ENCODE measurements around the gene SMURF2.
"Not testable (repeated sequence)": the region's sequence is repeated elsewhere in the genome, so short reads cannot be mapped to it uniquely, and the experiment has no call there.

Gene SMURF2

GRCh38 chr17:64630309-64631223 lies 31.5 kb downstream of the SMURF2 start:
- no peak for DNase-seq (ENCODE audit: low spot score)

- no peak for DNase-seq (ENCODE audit: low spot score)
Observed at GRCh38 chr17:64628641-64629040, 33.5 kb downstream of the SMURF2 start.

- DNase-seq (ENCODE audit: low spot score) = no peak
Observed at GRCh38 chr17:64627797-64628196, 34.3 kb downstream of the SMURF2 start.

DNA sequence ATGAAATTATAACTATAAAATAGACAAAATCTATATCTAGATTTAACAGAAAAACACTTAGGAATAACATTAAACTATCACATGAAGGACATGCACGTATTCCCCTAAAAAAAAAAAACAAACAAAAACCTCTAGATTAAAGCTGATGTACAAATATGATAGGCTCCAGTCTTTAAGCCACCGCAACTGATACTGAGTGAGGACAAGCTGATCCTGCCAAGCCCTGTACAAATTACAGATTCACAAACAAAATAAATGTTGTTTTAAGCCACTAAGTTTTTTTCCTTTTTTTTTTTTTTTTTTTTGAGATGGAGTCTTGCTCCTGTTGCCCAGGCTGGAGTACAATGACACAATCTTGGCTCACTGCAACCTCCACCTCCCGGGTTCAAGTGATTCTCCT lies 35.3 kb downstream of the SMURF2 start:
- no peak for DNase-seq (ENCODE audit: low spot score)

DNA sequence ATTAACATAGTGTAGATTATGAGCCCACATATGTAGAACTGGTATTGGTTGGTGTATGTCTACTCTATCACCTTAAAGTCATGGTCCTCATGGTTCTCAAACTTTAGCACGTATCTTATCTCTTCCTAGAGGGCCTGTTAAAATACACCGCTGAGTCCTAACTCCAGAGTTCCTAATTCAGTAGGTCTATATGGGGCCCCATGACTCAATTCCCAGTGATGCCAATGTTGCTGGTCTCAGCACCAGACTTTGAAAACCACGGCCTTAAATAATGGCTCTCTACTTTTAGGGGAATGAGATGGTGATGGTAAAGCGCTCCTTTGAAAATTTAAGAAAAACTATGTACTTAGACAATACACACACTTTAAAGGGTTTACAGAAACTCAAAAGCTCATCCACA lies 36.6 kb downstream of the SMURF2 start:
- DNase-seq (ENCODE audit: low spot score) = no peak

- no peak for DNase-seq (ENCODE audit: low spot score)
Observed at GRCh38 chr17:64622931-64623654, 39.0 kb downstream of the SMURF2 start.

DNA sequence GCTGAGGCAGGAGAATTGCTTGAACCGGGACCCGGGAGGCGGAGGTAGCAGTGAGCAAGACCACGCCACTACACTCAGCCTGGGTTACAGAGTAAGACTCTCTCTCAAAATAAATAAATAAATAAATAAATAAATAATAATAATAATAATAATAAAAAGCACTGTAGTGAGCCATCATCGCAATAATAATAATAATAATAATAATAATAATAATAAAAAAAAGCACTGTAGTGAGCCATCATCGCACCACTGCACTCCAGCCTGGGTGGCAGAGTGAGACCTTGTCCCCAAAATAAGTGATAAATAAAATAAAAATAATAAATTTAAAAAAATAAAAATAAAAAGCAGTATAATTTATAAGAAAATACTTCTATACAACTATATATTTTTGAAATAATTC lies 40.3 kb downstream of the SMURF2 start:
- no peak for DNase-seq (ENCODE audit: low spot score)

DNA sequence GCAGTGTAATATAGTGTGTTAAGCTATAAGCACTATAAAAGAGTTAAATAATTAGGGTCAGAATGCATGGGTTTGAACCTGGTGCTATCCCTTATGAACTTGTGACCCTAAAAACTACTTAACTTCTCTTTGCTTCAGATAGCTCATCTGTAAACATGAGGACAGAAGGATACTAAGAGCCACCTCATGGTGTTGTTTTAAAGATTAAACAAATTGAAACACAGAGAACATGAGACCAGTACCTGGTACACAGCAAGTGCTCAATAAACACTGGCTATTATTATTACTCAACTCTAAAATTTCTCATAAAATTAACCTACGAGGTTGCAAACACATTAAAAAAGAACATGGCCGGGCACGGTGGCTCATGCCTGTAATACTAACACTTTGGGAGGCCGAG lies 43.3 kb downstream of the SMURF2 start:
- no peak for DNase-seq (ENCODE audit: low spot score)

DNA sequence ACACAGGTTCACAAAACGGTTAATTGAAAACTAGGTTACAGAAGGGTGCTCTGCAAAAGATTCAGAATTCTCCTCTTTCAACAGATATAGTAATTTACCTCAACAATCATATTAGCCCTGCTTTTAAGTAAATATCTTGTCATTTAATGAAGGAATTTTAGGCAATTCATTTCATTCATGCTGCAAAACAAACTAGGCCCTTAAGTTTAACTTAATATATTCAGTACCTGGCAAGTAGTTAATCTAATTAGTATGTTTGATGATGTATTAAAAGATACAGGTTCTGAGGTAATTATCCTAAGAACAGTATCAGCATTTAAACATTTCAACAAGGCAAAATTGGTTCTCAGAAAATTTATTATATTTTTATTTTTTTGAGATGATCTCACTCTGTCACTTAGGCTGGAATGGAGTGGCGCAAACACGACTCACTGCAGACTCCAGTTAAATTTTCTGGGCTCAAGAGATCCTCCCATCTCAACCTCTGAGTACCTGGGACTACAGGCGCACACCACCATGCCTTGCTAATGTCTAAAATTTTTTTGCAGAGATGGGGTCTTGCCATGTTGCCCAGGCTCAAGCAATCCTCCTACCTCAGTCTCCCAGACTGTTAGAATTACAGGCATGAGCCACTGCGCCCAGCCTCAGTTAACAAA lies 44.9 kb downstream of the SMURF2 start:
- no peak for DNase-seq (ENCODE audit: low spot score)

DNA sequence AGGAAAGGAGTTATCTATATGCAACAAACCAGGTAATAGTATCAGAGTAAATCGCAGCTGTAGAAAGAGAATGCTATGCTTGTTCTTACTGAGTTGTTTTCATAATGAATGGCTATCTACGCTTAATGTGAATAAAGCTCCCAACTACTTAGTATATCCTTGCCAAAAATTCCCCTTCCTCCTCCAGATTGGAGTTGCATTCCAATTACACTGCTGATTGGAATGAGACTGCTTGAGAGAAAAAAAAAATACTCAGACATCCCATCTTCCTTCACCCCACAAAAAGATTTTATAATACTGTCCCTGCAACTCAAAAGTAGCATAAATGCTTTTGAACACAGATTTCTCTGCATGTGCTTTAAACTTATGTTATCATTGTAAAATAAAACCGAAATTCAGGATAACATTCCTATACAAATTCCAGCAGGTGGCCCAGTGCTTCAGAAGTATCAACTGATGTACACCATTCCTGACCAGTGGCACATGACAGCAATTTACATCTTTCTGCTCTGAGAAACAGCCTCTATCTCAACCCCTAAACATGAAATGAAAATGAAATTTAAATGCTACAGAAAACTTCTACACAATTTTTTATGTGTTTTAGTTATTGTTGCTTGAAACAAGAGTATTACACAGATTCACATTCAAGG lies 47.0 kb downstream of the SMURF2 start:
- no peak for DNase-seq (ENCODE audit: low spot score)

DNA sequence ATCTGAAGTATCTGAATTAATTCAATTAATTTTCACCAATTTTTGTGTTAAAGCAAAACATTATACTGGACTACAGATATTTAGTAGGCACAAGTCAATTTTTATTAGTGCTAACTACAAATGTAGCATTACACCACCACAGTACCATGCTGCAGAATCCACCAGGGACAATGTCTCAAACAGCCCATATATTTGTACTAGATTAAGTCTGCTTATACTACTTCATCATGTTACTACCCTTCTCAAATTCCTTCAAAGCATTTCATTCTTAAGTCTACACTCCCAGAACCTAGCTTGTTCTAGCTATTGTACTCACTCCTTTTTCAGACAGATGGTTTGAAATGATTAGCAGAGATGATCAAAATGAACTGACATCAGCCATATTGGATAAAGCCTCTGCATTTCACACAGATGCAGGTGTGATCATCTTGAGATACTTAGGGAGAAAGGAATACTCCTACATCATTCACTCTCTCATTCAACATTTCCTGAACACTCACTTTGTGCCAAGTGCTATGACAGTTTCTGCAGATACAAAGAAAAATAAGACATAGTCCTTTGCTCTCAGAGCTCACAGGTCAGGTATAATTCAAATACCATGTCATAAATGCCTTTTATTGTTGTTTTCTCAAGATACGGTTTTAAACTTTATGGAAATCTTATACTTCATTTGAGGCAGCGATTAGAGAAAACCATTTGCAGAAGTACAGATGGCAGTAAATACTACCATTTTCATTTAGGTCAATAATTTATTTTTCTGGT lies 47.7 kb downstream of the SMURF2 start:
- no peak for DNase-seq (ENCODE audit: low spot score)

GRCh38 chr17:64611369-64611768 lies 50.7 kb downstream of the SMURF2 start:
- DNase-seq (ENCODE audit: low spot score) = no peak

GRCh38 chr17:64610244-64610643 lies 51.9 kb downstream of the SMURF2 start:
- not testable (repeated sequence) for DNase-seq (ENCODE audit: low spot score)

DNA sequence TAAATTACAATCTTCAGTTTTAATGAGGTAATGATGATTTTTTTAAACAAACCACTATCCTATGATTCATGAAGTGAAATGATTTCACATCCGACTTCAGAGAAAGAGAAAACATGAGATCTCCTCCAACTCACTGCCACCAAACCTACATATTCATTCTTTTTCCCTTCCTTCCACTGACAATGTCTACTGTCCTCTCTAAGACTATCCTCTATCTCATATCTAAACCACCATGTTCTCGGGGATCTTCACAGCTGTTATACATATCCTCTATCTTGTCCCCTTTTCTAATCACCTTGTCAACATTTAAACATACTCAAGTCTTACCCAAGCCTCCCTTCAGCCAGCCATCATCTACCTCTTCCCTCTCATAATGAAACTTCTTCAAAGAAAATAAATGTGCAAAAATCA lies 53.5 kb downstream of the SMURF2 start:
- DNase-seq (ENCODE audit: low spot score) = no peak

DNA sequence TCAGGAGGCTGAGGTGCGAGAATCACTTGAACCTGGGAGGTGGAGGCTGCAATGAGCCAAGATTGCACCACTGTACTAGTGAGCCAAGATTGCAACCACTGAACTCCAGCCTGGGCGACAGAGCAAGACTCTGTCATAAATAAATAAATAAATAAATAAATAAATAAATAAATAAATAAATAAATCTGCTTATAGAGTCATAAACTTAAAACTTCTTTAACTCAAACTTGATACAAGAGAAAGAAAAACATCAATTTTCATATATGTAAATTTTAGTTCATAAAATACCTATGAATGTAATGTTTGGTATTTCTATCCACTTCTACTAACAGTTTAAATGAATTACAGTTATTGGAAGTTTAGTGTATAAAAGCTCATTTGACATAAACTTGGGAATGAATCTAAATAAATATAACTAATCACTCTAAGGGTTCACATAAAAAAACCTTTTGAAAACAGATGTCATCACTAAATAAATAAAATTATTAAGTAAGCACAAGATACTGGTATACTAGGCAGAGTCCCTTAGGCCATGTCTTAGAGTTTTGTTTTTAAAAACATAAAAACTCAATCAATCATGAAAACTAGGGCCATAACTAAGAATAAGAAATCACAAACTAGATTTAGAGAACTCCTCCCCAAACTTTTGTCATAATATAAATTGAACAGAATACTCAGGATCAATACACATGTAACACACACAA lies 54.1 kb downstream of the SMURF2 start:
- DNase-seq (ENCODE audit: low spot score) = no peak

- not testable (repeated sequence) for DNase-seq (ENCODE audit: low spot score)
Observed at GRCh38 chr17:64604532-64604931, 57.6 kb downstream of the SMURF2 start.

GRCh38 chr17:64603987-64604386 lies 58.1 kb downstream of the SMURF2 start:
- DNase-seq (ENCODE audit: low spot score) = no peak

DNA sequence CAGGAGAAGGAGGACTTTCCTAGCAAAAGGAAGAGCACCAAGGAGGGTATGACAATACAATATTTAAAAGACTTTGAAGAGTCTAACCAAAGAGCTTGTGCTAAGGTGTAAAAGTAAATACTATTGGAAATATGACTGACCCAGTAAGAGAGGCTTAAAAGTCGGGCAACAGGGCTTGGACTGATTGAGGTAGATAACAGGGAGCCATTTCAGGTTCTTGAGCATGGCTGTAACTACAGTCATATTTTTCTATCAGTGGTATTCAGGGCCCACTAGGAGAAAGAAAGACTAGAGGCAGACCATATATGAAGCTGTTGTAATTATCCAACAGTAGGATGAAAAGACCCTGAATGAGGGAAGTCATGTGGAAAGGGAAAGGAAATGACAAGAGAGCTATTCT lies 62.3 kb downstream of the SMURF2 start:
- no peak for DNase-seq (ENCODE audit: low spot score)

- no peak for DNase-seq (ENCODE audit: low spot score)
Observed at GRCh38 chr17:64599187-64599676, 62.9 kb downstream of the SMURF2 start.

GRCh38 chr17:64598672-64599071 lies 63.4 kb downstream of the SMURF2 start:
- DNase-seq (ENCODE audit: low spot score) = no peak

DNA sequence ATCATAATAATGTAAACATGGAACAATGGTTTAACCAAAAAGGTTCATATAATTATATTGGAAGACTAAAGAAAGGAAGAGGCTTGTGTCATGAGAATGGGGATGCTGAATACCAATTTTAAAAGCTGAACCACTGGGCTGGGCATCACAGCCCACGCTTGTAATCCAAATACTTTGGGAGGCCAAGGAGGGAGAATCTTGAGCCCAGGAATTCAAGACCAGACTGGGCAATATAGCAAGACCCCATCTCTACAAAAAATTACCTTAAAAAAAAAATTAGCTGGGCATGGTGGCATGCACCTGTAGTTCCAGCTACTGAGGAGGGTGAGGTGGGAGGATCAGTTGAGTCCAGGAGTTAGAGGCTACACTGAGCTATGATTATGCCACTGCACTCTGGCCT lies 65.1 kb downstream of the SMURF2 start:
- no peak for DNase-seq (ENCODE audit: low spot score)
